Breast epithelium (tissue), 3 donors: ENCODE measurements around the gene TGFBR1.

Experiments
- POLR2A ChIP-seq: fragments of 450-650 bp; IDR thresholded peaks from one replicate; pipeline ENCODE4 v1.6.1; 2016; ENCODE audit warnings: antibody characterized with exemption, mild to moderate bottlenecking, moderate library complexity
- TF ChIP-seq, protein P1 (sequence below), 3 donors: fragments of 450-650 bp; IDR thresholded peaks; one replicate each; pipeline ENCODE4 v1.5.1; 2016 to 2017; ENCODE audit warnings: antibody characterized with exemption in 3 of 3, mild to moderate bottlenecking in 3 of 3, moderate library complexity in 3 of 3

DNA sequence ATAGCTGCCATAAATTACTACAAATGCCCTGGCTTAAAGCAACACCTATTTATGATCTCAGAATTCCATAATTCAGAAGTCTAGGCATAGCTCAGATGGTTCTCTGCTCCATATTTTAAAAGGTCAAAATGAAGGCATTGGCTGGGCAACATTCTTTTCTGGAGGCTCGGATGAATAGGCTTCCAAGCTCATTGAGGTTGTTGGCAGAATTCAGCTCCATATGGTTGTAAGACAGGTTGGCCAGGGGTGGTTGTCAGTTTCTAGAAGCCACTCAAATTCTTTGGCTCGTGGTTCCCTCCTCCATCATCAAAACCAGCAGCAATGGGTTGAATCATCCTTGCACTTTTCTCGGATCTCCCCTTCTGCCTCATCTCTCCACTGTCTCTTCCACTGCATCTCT, 49.4 kb downstream of the TGFBR1 start:
- TF ChIP-seq, protein P1, sequence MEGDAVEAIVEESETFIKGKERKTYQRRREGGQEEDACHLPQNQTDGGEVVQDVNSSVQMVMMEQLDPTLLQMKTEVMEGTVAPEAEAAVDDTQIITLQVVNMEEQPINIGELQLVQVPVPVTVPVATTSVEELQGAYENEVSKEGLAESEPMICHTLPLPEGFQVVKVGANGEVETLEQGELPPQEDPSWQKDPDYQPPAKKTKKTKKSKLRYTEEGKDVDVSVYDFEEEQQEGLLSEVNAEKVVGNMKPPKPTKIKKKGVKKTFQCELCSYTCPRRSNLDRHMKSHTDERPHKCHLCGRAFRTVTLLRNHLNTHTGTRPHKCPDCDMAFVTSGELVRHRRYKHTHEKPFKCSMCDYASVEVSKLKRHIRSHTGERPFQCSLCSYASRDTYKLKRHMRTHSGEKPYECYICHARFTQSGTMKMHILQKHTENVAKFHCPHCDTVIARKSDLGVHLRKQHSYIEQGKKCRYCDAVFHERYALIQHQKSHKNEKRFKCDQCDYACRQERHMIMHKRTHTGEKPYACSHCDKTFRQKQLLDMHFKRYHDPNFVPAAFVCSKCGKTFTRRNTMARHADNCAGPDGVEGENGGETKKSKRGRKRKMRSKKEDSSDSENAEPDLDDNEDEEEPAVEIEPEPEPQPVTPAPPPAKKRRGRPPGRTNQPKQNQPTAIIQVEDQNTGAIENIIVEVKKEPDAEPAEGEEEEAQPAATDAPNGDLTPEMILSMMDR (IDR thresholded peaks at IDR 0.05): no peak
- TF ChIP-seq POLR2A: no peak
